ENCODE results near the gene PIEZO2. TPM values are rescaled to one million over a fixed set of nuclear protein-coding genes. Genes with fewer than 3 reads are reported as not detected.

The PIEZO2 gene
- total and polyA plus RNA-seq, 2 donors (not counting 1 experiment from before 2014, with no cell fraction given) = not detected

DNA sequence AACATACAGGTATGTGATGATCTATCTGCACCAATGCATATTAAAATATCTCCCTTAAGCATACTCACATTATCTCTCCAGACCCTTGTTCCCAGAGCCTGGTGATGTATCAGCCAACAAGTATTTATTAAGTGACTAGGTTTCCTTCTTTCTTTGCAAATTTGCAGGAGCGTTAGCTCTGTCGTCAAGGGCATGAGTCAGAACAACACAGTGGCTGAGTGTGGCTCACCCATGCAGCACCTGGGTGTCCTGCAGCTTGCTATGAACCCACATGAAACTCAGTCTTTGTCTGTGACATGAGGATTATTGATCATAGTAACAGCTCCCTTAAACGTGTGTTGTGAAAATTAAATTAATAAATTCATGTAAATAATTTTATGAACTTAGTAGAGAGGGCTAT is 96.6 kb downstream of the PIEZO2 start:
- no peak for DNase-seq
- H2AFZ ChIP-seq (ENCODE audit: insufficient read depth, low read depth, low read length, poor library complexity, severe bottlenecking) = no peak overlapping the region
- H3K4me2 ChIP-seq (replicated peaks; ENCODE audit: low read depth, low read length, poor library complexity, severe bottlenecking) = no peak overlapping the region
- no peak for TF ChIP-seq EZH2 (IDR thresholded peaks at IDR 0.05; ENCODE audit: borderline replicate concordance, insufficient read depth, low read depth, low read length, poor library complexity, severe bottlenecking)
- TF ChIP-seq, protein P1, sequence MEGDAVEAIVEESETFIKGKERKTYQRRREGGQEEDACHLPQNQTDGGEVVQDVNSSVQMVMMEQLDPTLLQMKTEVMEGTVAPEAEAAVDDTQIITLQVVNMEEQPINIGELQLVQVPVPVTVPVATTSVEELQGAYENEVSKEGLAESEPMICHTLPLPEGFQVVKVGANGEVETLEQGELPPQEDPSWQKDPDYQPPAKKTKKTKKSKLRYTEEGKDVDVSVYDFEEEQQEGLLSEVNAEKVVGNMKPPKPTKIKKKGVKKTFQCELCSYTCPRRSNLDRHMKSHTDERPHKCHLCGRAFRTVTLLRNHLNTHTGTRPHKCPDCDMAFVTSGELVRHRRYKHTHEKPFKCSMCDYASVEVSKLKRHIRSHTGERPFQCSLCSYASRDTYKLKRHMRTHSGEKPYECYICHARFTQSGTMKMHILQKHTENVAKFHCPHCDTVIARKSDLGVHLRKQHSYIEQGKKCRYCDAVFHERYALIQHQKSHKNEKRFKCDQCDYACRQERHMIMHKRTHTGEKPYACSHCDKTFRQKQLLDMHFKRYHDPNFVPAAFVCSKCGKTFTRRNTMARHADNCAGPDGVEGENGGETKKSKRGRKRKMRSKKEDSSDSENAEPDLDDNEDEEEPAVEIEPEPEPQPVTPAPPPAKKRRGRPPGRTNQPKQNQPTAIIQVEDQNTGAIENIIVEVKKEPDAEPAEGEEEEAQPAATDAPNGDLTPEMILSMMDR (IDR thresholded peaks at IDR 0.05) = no peak
- Mint-ChIP-seq H3K9me3 (ENCODE audit: insufficient read depth) (no peaks in the 10 kb centered on the region), H3K27me3 (no peaks in the 10 kb centered on the region), H3K27ac (no peak overlapping the region), H3K4me1 (no peaks in the 10 kb centered on the region), H3K4me3 (no peak overlapping the region)
- no peaks in the 10 kb centered on the region for H3K9me3 ChIP-seq (ENCODE audit: control extremely low read depth in 1 of 3, control insufficient read depth in 2 of 3, insufficient read depth in 1 of 3, low read length in 2 of 3)
- H3K27me3 ChIP-seq (replicated peaks in 1 of 4; ENCODE audit: control extremely low read depth in 1 of 4, control insufficient read depth in 3 of 4, insufficient read depth in 4 of 4, low read length in 3 of 4) = no peaks in the 10 kb centered on the region
- H3K27ac ChIP-seq (ENCODE audit: low read length in 2 of 2) = no peak overlapping the region
- no peaks in the 10 kb centered on the region for H4K20me1 ChIP-seq (ENCODE audit: control insufficient read depth, insufficient read depth, low read length, poor library complexity, severe bottlenecking)
- 93% methylated on average over 2 of the region's 3 CpGs for WGBS (ENCODE audit: insufficient coverage)
- POLR2A ChIA-PET = no interaction called here
- no peaks in the 10 kb centered on the region for H3K79me2 ChIP-seq (ENCODE audit: control insufficient read depth, insufficient read depth, low read length)
- H3K9ac ChIP-seq (ENCODE audit: low read length) = no peak overlapping the region
- intact Hi-C loops (cut with micrococcal nuclease) = no loop called here
- no peaks in the 10 kb centered on the region for H3K4me1 ChIP-seq (ENCODE audit: control insufficient read depth in 2 of 2, insufficient read depth in 2 of 2, low read length in 2 of 2)
- no peak overlapping the region for H3K4me3 ChIP-seq (ENCODE audit: control extremely low read depth in 1 of 5, extremely low read depth in 1 of 5, insufficient read depth in 1 of 5, low read depth in 2 of 5, low read length in 4 of 5)
- no peak for ATAC-seq (ENCODE audit: low read depth)
- CTCF ChIA-PET = no interaction called here
- no peaks in the 10 kb centered on the region for H3K36me3 ChIP-seq (replicated peaks in 1 of 2; ENCODE audit: control extremely low read depth in 1 of 2, control insufficient read depth in 1 of 2, extremely low read depth in 1 of 2, insufficient read depth in 2 of 2, low read length in 1 of 2)

DNA sequence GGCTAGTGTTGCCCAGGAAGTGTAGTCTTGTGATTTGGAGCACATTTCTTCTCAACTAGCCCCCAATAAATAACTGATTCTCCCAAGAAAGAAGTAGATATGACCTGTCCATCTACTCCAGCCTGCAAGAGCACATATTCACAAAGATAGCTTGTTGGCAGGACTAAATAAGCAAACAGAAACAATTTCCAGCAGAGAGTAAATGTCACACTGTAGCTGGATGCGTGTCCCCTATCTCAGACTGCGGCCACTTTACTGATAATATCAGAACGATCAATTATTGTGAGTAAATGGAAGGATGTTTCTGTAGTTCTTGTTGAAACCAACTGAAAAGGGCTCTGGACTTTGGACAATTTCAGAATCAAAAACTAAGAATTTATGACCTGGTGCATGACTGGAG is 97.9 kb downstream of the PIEZO2 start:
- Mint-ChIP-seq H3K27ac (no peak overlapping the region), H3K9me3 (ENCODE audit: insufficient read depth) (no peaks in the 10 kb centered on the region), H3K4me1 (no peaks in the 10 kb centered on the region), H3K27me3 (no peaks in the 10 kb centered on the region), H3K4me3 (no peak overlapping the region)
- Histone ChIP-seq H3K4me2 (replicated peaks; ENCODE audit: low read depth, low read length, poor library complexity, severe bottlenecking) (no peak overlapping the region), H3K27ac (ENCODE audit: low read length in 2 of 2) (no peak overlapping the region), H3K27me3 (replicated peaks in 1 of 4; ENCODE audit: control extremely low read depth in 1 of 4, control insufficient read depth in 3 of 4, insufficient read depth in 4 of 4, low read length in 3 of 4) (no peaks in the 10 kb centered on the region), H3K4me1 (ENCODE audit: control insufficient read depth in 2 of 2, insufficient read depth in 2 of 2, low read length in 2 of 2) (no peaks in the 10 kb centered on the region), H4K20me1 (ENCODE audit: control insufficient read depth, insufficient read depth, low read length, poor library complexity, severe bottlenecking) (no peaks in the 10 kb centered on the region), H3K9me3 (ENCODE audit: control extremely low read depth in 1 of 3, control insufficient read depth in 2 of 3, insufficient read depth in 1 of 3, low read length in 2 of 3) (peaks cover 0 to 2% (median 0%) of the 10 kb centered on the region in 3 donors), H3K79me2 (ENCODE audit: control insufficient read depth, insufficient read depth, low read length) (no peaks in the 10 kb centered on the region), H3K36me3 (replicated peaks in 1 of 2; ENCODE audit: control extremely low read depth in 1 of 2, control insufficient read depth in 1 of 2, extremely low read depth in 1 of 2, insufficient read depth in 2 of 2, low read length in 1 of 2) (no peaks in the 10 kb centered on the region), H3K9ac (ENCODE audit: low read length) (no peak overlapping the region), H3K4me3 (ENCODE audit: control extremely low read depth in 1 of 5, extremely low read depth in 1 of 5, insufficient read depth in 1 of 5, low read depth in 2 of 5, low read length in 4 of 5) (no peak overlapping the region), H2AFZ (ENCODE audit: insufficient read depth, low read depth, low read length, poor library complexity, severe bottlenecking) (no peak overlapping the region)
- ATAC-seq (ENCODE audit: low read depth) (no peak), DNase-seq (no peak)
- ChIA-PET POLR2A (no interaction called here), CTCF (no interaction called here)
- intact Hi-C loops (cut with micrococcal nuclease) = no loop called here
- WGBS (ENCODE audit: insufficient coverage) = 100% methylated on average over 3 of the region's 3 CpGs
- TF ChIP-seq, protein P1 (IDR thresholded peaks at IDR 0.05) = no peak
- no peak for TF ChIP-seq EZH2 (IDR thresholded peaks at IDR 0.05; ENCODE audit: borderline replicate concordance, insufficient read depth, low read depth, low read length, poor library complexity, severe bottlenecking)

All from B cell (primary cell).